CD4-positive, alpha-beta T cell treated with Interleukin-6 for 4 hours (primary cell): Measurements from ENCODE around the gene VTN.

Experiments used
- DNase-seq: peaks from one replicate; pipeline ENCODE4 v3.0.0-alpha.2; 2020; ENCODE audit warnings: mixed read lengths

VTN gene

GRCh38 chr17:28370035-28370743 lies at the start of gene VTN:
Gene VTN, minus strand, starts transcription at chr17:28370307. Its CDS starts 104 bp downstream, at chr17:28370203.
- no peak for DNase-seq

DNA sequence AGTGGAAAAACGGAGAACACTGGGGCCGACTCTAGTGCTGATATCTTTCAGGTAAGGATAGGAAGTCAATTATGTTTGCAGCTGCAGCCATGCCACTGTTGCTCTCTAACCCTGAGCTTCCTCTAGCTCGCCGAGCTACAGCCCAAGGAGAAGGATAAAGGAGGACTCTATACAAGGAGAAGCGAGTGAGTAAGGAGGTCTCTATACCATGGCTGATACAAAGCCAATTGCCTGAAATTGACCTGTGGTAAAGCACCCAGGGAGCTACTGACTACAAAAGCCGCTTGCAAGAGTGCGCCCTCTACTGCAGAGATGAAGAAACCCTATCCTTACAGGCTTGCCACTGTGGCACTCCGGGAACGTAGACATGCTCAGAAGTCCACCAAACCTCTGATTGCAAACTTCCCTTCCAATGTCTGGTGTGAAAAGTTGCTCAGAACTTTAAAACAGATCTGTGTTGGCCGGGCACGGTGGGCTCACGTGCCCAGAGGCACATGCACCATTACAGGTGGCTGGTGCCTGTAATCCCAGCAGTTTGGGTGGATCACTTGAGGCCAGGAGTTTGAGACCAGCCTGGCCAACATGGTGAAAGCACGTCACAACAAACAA lies 46.7 kb upstream of the VTN start:
- DNase-seq, result peak; percentile 65

GRCh38 chr17:28415886-28416285 lies 45.8 kb upstream of the VTN start:
- no peak for DNase-seq

DNA sequence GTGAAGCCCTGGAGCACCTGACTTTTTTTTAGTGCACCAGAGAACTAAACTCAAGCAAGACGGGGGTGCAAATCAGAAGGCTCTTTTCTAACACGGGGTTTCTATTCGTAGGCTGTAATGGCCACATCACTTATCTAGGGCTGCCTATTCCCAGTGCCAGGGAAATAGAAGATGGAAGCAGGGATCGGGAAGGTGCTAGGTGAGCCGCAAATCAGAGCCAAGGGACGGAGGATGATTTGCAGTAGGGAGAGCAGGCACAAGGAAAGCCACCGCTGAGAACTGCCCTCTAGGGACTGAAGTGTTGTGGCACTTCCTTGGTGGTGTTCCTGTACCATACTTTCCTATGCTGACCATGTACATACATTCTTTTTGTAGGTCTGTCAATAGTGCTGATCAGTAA lies 43.7 kb upstream of the VTN start:
- DNase-seq, result no peak

- DNase-seq, result no peak
These were observed 42.0 kb upstream of the VTN start for GRCh38 chr17:28412099-28412498.

DNA sequence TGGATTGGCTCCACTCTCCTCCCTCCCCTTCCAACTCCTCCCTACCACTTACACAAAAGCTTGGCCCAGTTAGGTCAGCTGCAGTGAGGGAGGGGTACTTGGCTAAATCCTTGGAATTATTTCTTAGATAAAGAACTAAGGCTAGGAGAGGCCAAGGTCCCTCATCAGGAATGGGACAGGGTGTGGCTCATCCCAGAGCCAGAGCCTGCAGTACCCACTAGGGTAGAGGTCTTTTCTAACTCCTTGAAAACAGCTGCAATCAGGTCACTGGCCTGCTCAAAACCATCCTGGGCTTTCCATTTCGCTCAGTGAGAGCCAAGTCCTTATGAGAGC lies 37.8 kb upstream of the VTN start:
- no peak for DNase-seq

- no peak for DNase-seq
These were observed 37.2 kb upstream of the VTN start for GRCh38 chr17:28407130-28407973.

DNA sequence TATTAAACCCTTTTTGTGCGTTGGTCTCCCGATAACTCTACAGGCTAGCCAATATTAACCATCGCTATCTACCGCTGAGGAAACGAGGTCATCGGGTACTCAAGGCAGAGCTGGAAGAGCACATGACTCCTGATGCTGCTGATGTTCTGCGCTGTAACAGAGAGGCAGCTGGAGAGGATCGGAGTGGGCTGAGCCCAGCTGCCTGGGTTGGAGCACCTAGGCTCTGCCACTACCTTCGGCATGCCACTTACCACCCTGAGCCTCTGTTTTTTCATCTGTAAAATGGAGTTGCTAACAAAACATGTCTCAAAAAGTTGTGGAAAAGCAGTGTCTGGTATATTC lies 36.3 kb upstream of the VTN start:
- DNase-seq, result no peak

GRCh38 chr17:28405632-28406472 lies 35.7 kb upstream of the VTN start, which contains the start of gene SLC46A1:
Gene SLC46A1, minus strand, starts transcription at chr17:28406212. Its CDS starts 98 bp downstream, at chr17:28406114.
- peak; percentile 56 for DNase-seq

DNA sequence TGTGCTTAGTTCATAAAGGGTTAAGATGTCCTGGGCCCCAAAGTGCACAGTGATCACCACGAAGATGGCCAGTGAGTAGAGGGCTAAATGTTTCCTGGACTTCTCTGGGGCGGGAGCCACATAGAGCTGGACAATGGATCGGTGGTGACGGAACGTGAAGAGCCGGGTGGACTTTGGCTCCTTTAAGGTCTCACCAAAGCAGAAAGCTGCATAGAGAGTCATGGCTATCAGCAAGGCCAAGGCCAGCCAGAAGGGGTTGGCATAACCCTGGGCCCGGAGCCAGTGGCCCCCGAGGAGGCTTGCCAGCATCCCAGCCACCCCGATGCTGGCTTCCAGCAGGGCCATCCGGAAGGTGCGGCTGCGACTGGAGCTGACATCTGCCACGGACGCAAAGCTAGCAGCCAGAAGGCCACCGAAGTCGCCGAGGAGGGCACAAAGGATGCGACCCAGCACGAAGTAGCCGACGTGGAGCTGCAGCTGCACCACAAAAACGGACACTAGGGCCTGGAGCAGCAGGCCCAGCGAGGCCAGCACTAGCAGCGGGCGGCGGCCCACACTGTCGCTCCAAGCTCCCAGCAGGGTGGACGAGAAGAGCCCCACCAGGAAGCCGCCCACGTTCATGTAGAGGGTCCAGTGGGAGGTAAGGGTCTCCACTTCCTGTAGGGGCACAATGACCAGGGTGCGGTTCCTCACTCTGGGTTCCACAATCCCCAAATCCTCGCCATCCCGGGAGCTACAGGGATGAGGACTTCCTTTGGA lies 34.9 kb upstream of the VTN start:
- DNase-seq, result no peak

DNA sequence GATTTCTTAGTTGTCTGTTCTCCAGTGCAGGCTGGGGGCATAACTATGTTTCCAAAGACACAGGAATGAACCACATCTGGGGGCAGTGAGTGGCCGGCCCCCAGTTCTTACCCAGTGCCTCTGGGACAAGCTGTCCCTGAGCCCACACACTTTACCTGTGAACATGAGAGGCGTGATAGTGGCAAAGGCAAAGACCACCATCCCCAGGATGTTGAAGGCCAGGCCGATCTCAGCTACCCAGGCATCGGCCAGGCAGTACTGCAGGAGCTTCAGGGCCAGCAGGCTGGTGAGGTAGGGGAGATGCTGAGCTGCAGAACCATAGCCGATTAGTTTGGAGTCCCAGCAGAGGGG lies 34.3 kb upstream of the VTN start:
- DNase-seq, result no peak

GRCh38 chr17:28404007-28404406 lies 33.9 kb upstream of the VTN start:
- DNase-seq, result no peak

DNA sequence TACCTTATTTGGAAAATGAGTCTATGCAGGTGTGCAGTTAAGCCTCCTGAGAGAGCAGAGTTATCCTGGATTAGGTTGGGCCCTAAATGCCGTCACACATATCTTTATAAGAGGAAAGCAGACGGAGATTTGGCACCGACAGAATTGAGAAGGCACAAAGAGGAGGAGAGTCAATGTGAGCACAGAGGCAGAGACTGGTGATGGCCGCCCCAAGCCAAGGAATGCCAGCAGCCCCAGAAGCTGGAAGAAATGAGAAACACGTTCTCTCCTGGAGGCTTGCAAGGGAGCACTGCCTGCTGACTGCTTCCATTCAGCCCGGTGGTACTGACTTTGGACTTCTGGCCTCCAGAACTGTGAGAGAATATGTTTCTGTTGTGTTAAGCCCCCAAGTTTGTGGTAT lies 32.7 kb upstream of the VTN start:
- no peak for DNase-seq

- DNase-seq, result no peak
These were observed 32.1 kb upstream of the VTN start for GRCh38 chr17:28402224-28402630.

DNA sequence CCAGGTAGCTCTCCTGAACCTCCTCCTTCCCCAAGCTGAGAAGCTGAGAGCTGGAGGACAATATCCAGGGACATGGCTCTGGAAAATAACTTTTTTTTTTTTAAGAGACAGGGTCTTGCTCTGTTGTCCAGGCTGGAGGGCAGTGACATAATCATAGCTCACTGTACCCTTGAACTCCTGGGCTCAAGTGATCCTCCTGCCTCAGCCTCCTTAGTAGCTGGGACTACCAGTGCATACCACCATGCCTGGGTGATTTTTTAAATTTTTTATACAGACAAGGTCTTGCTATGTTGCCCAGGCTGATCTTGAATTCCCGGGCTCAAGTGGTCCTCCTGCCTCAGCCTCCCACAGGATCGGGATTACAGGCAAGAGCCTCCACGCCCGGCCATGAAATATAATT lies 29.7 kb upstream of the VTN start:
- no peak for DNase-seq

DNA sequence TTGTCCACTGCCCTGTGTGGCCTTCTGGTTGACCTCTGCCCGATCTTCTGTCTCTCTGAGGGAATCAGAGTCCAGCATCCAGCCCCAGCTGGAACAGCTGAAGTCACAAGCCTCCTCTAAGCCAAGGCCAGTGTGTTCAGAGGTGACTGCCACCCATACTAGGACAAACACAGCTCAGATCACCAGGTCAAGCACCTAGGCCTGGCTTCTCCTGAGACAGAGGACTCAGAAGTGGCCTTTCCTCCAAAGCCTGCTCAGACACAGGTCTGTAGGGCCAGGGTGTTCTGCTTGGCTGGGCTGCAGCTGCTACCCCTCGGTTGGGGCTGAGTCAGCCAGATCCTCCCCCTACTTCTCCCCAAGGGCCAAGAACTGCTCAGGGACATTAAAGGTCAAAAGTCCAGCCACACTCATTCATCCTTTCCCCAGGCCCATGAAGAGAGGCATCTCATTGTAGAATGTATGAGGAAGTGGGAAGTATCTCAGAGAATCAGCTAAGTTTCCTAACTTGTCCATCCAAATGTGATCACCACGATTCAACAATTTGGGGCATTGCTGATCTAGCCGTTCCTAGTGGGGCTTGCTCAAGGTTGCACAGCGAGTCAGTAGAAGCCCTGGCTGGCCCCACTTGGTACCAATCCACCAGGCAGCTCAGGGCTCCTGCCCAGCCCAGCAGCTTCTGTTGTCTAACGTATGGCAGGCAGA lies 28.3 kb upstream of the VTN start:
- DNase-seq, result no peak

DNA sequence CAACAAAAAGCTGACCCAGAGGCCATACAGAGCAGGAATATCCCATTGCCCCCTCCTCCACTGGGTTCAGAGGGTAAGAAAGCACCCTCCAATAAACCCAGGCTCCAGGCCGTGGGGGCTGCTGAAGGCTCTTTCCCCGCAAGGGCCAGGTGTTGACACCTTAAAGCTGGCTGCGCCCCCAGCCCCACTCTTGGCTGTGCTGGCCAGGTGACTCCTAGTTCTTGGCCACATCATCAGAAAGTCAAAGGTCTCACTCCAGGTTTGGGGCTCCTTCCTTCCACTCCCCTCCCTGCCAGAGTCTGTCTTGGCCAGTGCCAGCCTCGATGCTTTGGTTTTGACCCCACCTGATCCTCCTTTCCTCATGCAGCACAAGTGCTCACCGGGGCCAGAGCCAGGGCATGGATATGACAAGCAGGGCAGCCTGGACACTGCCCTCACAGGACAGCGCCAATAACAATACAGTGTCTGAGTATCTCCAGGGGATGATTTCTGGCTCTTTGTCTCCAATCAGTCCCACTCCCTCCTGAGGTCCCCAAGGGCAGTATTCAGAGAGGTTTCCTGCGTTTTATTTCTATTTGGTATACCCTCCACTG lies 27.7 kb upstream of the VTN start:
- no peak for DNase-seq

GRCh38 chr17:28397275-28397674 lies 27.2 kb upstream of the VTN start:
- DNase-seq, result no peak

- DNase-seq, result no peak
These were observed 26.6 kb upstream of the VTN start for GRCh38 chr17:28396635-28397239.

DNA sequence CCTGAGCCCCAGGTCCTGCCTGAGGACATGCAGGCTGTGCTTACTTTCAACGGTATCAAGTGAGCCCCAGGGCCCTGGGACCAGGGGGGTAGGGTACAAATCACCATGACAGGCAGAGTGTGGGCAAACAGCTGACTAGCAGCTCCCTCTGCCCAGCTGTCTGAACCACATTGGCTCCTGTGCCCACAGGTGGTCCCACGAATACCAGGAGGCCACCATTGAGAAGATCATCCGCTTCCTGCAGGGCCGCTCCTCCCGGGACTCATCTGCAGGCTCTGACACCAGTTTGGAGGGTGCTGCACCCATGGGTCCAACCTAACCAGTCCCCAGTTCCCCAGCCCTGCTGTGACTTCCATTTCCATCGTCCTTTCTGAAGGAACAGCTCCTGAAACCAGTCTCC lies 25.9 kb upstream of the VTN start:
- DNase-seq, result no peak

DNA sequence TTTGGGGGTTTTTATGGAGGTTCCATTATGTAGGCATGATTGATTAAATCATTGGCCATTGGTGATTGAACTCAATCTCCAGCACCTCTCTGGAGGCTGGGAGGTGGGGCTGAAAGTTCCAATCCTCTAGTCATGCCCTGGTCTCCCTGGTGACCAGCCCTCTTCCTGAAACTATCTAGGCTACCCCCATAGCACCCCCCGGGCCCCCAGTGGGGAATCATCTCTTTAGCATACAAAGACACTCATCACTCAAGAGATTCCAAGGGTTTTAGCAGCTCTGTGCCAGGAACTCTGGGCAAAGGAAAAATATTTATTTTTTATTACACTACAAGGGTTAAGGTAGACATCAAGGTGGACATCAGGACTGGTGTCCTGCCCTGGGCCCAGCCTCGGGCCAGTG lies 25.3 kb upstream of the VTN start:
- DNase-seq, result no peak
